ENCODE measurements around the gene CD36. TPM values are rescaled to one million over a fixed set of nuclear protein-coding genes. Genes with fewer than 3 reads are reported as not detected.

The CD36 gene
- total RNA-seq, 1 experiment from 2014 or later, result 0.28 TPM

DNA sequence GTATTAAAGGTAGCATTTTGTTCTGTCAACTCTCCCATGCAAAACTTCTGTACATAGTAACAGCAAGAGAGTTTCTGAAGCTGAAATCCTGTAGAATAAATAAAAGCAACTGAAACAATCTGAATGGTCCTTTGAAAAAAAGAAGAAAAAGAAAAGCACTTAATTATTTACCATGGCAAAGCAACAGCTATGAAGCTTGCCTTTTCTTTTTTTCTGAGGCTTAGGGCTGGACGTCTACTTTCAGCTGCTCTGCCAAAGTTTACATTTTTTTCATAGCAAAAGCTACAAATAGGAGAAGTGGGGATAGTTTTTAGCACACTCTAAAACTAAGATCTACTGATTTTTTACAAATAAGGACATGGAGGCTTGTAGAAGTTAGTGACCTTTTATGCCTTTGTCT lies 31.3 kb upstream of the CD36 start:
- Histone ChIP-seq H3K9me3 (ENCODE audit: control insufficient read depth, low read depth, low read length) (no peaks in the 10 kb centered on the region), H2BK120ac (ENCODE audit: low read depth, low read length, poor library complexity, severe bottlenecking) (no peak overlapping the region), H4K5ac (ENCODE audit: insufficient read length, low read depth, low read length) (no peak overlapping the region), H3K23ac (ENCODE audit: insufficient read length, low read depth, low read length) (no peak overlapping the region), H3K79me1 (ENCODE audit: insufficient read depth, low read depth, low read length, poor library complexity, severe bottlenecking) (no peaks in the 10 kb centered on the region), H3K4ac (ENCODE audit: low read depth, low read length) (no peak overlapping the region), H3K4me1 (ENCODE audit: insufficient read depth, low read length) (no peaks in the 10 kb centered on the region), H3K27me3 (ENCODE audit: insufficient read depth, low read length) (no peaks in the 10 kb centered on the region), H2BK5ac (ENCODE audit: insufficient read length, low read length) (no peak overlapping the region), H4K91ac (ENCODE audit: insufficient read length, low read depth, low read length) (no peak overlapping the region), H2AK5ac (ENCODE audit: insufficient read length, low read length) (no peak overlapping the region), H2BK12ac (ENCODE audit: insufficient read length, low read depth, low read length) (no peak overlapping the region), H3K56ac (ENCODE audit: insufficient read length, low read depth, low read length) (no peak overlapping the region), H2AFZ (ENCODE audit: low read length) (no peak overlapping the region), H3K79me2 (ENCODE audit: insufficient read depth, low read length) (no peaks in the 10 kb centered on the region), H4K20me1 (ENCODE audit: control insufficient read depth, insufficient read depth, insufficient read length) (no peaks in the 10 kb centered on the region), H3K14ac (ENCODE audit: insufficient read depth, low read length) (no peak overlapping the region), H3T11ph (ENCODE audit: low read length) (no peak overlapping the region), H2BK15ac (ENCODE audit: low read depth, low read length) (no peak overlapping the region), H2BK20ac (ENCODE audit: low read depth, low read length, poor library complexity, severe bottlenecking) (no peak overlapping the region), H4K8ac (replicated peaks; ENCODE audit: insufficient read length, low read depth, low read length) (no peak overlapping the region), H3K4me2 (ENCODE audit: insufficient read depth, insufficient read length, low read length) (no peak overlapping the region), H3K27ac (ENCODE audit: insufficient read length, low read depth, low read length) (no peak overlapping the region), H3K23me2 (ENCODE audit: insufficient read length, low read depth, low read length, poor library complexity, severe bottlenecking) (no peaks in the 10 kb centered on the region), H3K9ac (ENCODE audit: extremely low read depth, insufficient read length, low read length) (no peak overlapping the region), H3K18ac (ENCODE audit: insufficient read length, low read depth, low read length) (no peak overlapping the region)
- DNase-seq, result no peak
- Mint-ChIP-seq H3K27me3 (ENCODE audit: low read depth) (no peaks in the 10 kb centered on the region), H3K36me3 (ENCODE audit: insufficient read depth in 1 of 3, low read depth in 3 of 3) (no peaks in the 10 kb centered on the region), H3K9me3 (no peaks in the 10 kb centered on the region), H3K27ac (no peak overlapping the region), H3K4me3 (no peak overlapping the region), H3K4me1 (peaks cover 5% of the 10 kb centered on the region in 2 experiments; a peak in 2 of 4 replicates)
- TF ChIP-seq, protein P1, sequence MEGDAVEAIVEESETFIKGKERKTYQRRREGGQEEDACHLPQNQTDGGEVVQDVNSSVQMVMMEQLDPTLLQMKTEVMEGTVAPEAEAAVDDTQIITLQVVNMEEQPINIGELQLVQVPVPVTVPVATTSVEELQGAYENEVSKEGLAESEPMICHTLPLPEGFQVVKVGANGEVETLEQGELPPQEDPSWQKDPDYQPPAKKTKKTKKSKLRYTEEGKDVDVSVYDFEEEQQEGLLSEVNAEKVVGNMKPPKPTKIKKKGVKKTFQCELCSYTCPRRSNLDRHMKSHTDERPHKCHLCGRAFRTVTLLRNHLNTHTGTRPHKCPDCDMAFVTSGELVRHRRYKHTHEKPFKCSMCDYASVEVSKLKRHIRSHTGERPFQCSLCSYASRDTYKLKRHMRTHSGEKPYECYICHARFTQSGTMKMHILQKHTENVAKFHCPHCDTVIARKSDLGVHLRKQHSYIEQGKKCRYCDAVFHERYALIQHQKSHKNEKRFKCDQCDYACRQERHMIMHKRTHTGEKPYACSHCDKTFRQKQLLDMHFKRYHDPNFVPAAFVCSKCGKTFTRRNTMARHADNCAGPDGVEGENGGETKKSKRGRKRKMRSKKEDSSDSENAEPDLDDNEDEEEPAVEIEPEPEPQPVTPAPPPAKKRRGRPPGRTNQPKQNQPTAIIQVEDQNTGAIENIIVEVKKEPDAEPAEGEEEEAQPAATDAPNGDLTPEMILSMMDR (conservative IDR thresholded peaks at IDR 0.05), result no peak
- no CpG with 5 or more reads among the region's 1 CpG for WGBS (ENCODE audit: extremely low coverage, insufficient read length, low lambda C conversion rate)

Data from H9 (cell line).